Skin epidermis (tissue), 12 donors: Measurements from ENCODE around the gene TACC2.
"Not testable (repeated sequence)": the region's sequence is repeated elsewhere in the genome, so short reads cannot be mapped to it uniquely, and the experiment has no call there.

Experiments
- H3K27ac ChIP-seq, 21 experiments: fragments of 200-600 bp; sonication (generic) in 11 of 21; one replicate each; pipeline ENCODE4 v1.5.0; 2020; ENCODE audit warnings: mild to moderate bottlenecking in 3 of 21, inconsistent platforms in 2 of 21, moderate library complexity in 2 of 21
- H3K4me3 ChIP-seq, 7 experiments: fragments of 200-600 bp; sonication (generic) in 2 of 7; one replicate each; pipeline ENCODE4 v1.5.0; 2020; ENCODE audit warnings: inconsistent platforms in 2 of 7, mild to moderate bottlenecking in 2 of 7, moderate library complexity in 1 of 7

TACC2 gene

DNA sequence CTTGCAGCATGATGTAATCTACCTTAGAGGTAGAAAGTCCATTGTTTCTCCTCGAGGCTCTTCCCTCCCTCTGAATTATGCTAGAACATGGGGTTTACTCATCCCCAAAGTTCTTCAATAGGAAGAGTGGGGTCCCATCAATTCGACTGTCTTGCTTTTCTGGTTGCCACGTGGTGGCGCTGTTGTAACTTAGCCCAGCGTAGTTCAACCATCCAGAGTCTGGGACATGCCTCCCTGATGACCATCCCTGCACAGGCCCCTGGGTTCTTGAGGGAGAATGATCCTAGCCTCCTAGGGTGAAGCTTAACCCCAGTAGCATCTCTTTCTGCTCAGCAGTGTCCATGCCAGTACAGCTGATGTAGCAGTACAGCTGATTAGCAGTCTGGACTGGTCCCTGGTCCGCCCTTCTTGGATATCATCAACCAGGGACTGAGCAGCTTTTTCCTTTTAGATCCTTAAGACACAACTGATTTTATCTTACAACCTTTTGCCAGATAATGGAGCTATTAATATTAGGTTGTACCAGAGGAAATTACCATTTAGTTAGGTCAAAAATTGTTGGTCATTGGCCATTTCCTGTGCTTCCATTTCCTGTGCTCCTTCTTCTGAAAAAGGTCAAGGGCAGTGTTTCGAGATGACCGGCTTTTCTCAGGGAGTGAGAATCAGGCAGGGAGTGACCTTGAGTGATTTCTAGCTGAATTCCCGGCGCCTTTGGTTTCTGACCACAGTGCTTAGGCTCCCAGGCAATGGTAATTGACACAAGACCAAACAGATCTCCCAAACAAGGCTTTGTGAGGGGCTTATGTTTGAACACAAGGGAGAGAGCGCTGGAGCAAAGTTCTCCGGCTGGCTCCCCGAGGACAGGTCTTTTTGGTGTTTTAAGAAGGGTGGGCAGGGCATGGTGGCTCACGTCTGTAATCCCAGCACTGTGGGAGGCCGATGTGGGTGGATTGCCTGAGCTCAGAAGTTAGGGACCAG lies 65.4 kb downstream of the TACC2 start:
- Histone ChIP-seq H3K27ac (peak overlapping the region in 3 of 21 experiments; percentile 3 to 47 (median 27)), H3K4me3 (no peak overlapping the region)

DNA sequence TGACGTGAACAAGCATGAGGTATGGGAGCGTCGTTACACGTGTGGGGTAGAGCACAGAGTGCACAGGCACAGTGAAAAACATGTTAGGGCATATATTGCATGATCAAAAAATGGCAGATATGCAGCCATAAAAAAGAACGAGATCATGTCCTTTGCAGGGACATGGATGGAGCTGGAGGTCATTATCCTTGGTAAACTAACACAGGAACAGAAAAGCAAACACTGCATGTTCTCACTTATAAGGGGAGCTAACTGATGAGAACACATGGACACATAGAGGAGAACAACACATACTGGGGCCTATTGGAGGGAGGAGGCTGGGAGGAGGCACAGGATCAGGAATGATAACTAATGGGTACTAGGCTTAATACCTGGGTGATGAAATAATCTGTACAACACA lies 66.3 kb downstream of the TACC2 start:
- no peak overlapping the region for H3K27ac ChIP-seq
- H3K4me3 ChIP-seq: no peak overlapping the region

GRCh38 chr10:122056431-122057094 lies 67.6 kb downstream of the TACC2 start:
- peak overlapping the region in 4 of 21 experiments; percentile 5 to 69 (median 47) for H3K27ac ChIP-seq
- no peak overlapping the region for H3K4me3 ChIP-seq

DNA sequence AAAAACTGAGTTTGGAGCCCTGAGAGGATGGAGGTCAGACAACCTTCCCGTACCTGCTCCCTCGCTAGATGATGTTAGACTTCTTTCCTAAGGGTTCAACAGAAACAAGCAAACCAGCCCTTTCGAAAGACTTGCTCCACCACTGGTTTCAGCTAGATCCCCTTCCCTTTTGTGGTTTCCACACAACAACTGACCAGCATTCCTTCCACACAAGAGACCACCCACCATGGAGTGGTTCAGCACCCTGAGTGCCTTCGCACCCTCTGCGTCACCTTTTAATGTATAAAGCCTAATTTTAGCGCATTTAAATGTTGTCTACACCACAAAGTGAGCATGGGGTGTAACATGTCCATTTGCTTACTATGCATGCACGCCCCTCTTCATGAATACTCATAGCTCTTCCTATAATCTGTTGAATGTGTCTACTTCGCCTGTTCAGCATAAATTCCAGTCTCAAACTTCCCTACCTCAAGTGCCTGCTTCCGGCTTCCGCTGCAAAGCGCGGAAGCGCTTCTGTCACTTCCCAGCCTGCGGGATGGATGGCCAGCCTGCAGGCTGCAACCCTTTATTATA lies 69.0 kb downstream of the TACC2 start:
- no peak overlapping the region for H3K27ac ChIP-seq

DNA sequence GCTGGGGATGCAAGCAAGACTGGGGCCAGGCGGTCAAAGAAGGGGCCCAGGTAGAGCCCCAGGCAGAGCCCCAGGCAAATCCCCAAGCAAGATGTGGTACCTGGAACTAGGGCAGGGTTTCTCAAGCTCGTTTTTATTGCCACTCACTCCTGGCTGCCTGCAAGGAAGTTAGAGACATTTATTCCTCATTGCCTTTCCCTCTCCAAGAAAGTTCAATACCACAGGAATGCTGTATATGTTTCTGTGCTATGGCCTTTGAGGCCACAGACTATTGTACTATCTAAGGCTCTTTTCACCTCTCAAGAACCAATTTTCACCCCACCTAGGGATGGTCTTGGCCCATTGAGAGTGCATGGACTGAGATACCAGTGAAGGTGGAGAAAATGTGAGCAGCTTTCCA lies 71.3 kb downstream of the TACC2 start:
- H3K27ac ChIP-seq: peak overlapping the region in 6 of 21 experiments; percentile 15 to 61 (median 28)
- H3K4me3 ChIP-seq: no peak overlapping the region

More for the DNA sequence above, 69.0 kb downstream of the TACC2 start:
- H3K4me3 ChIP-seq: no peak overlapping the region

GRCh38 chr10:122062831-122063674 lies 74.1 kb downstream of the TACC2 start:
- H3K27ac ChIP-seq: peak overlapping the region in 20 of 21 experiments; percentile 3 to 95 (median 83)
- no peak overlapping the region for H3K4me3 ChIP-seq

DNA sequence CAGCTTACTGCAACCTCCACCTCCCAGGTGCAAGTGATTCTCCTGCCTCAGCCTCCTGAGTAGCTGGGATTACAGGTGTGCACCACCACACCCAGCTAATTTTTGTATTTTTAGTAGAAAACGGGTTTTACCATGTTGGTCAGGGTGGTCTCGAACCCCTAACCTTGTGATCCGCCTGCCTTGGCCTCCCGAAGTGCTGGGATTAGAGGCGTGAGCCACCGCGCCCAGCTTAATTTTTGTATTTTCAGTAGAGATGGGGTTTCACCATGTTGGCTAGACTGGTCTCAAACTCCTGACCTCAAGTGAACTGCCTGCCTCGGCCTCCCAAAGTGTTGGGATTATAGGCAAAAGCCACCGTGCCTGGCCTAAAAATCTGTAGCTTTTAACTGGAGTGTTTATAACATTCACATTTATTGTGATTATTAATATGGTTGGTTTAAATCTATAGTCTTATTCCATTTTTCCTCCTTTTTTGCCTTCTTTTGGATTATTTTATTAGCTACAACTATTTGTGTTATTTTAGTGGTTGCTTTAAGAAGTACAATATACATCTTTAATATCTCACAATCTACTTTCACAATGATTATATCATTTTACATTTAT lies 77.5 kb downstream of the TACC2 start:
- peak overlapping the region in 1 of 21 experiments; percentile 35 for H3K27ac ChIP-seq
- not testable (repeated sequence) for H3K4me3 ChIP-seq

DNA sequence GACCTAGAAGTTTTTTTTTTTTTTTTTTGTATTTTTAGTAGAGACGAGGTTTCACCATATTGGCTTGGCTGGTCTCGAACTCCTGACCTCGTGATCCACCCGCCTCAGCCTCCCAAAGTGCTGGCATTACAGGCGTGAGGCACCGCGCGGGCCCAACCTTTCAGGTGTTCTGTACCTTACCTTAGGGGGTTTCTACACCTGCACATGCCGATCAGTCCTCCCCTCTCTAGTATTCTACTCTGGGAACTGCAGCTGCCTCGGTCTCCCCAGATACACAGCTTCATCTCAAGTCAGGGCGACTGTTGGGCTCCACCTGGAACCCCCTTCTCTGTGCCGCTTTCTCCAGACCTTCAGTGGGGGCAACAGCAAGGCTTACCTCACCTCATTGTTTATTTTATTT lies 79.9 kb downstream of the TACC2 start:
- Histone ChIP-seq H3K27ac (peak overlapping the region in 12 of 21 experiments; percentile 29 to 80 (median 67)), H3K4me3 (no peak overlapping the region)

- no peak overlapping the region for H3K27ac ChIP-seq
- H3K4me3 ChIP-seq: no peak overlapping the region
These were observed 83.5 kb downstream of the TACC2 start for GRCh38 chr10:122072491-122072890.

- H3K27ac ChIP-seq: no peak overlapping the region
- H3K4me3 ChIP-seq: no peak overlapping the region
These were observed 84.5 kb downstream of the TACC2 start for GRCh38 chr10:122073508-122073907.

- Histone ChIP-seq H3K27ac (no peak overlapping the region), H3K4me3 (no peak overlapping the region)
These were observed 86.2 kb downstream of the TACC2 start for GRCh38 chr10:122075171-122075570.

DNA sequence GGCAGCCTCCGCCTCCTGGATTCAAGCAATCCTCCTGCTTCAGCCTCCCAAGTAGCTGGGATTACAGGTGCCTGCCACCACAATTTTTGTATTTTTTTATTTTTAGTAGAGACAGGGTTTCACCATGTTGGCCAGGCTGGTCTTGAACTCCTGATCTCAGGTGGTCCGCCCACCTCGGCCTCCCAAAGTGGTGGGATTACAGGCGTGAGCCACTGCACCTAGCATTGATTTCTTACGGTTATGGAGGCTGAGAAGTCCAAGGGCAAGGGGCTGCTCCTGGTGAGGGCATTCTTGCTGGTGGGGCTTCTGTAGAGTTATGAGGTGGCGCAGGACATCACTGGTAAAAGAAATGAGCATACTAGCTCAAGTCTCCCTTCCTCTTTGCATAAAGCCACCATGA lies 86.9 kb downstream of the TACC2 start:
- H3K27ac ChIP-seq, H3K4me3 ChIP-seq: not testable (repeated sequence)

GRCh38 chr10:122077311-122077875 lies 88.4 kb downstream of the TACC2 start:
- H3K27ac ChIP-seq: no peak overlapping the region
- no peak overlapping the region for H3K4me3 ChIP-seq

DNA sequence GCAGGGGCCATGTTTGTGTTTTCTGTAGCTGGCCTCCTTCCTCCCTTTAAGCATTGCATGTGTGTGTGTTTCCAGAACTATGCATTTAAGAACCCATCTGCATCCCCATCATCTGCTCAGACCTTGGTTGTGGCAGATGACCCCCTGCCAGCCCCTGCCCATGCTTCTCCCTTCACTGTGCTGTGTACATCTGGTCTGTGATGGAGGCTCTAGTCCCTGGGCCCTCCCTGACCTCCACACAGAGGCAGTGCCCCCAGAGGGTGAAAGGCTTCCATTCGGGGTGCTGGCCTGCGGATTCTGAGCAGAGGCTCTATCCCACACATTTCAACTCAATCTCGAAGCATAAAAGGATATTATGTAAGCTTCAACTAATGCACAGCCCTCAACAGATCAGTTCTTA lies 89.4 kb downstream of the TACC2 start:
- no peak overlapping the region for H3K4me3 ChIP-seq
- peak overlapping the region in 3 of 21 experiments; percentile 4 to 44 (median 16) for H3K27ac ChIP-seq

- H3K27ac ChIP-seq: peak overlapping the region in 3 of 21 experiments; percentile 16 to 31 (median 27)
These were observed 90.2 kb downstream of the TACC2 start for GRCh38 chr10:122078965-122079795.

GRCh38 chr10:122082616-122083477 lies 93.9 kb downstream of the TACC2 start:
- Histone ChIP-seq H3K27ac (peak overlapping the region in 3 of 21 experiments; percentile 1 to 52 (median 12)), H3K4me3 (no peak overlapping the region)

More at GRCh38 chr10:122078965-122079795, 90.2 kb downstream of the TACC2 start:
- no peak overlapping the region for H3K4me3 ChIP-seq
